RWPE2 (cell line): ENCODE data around the gene CDH10.

Experiments
- ATAC-seq: fragments of 200-7000 bp; cut with Tn5 transposase; 3 replicates; pipeline ENCODE4 v1.9.1; 2021; ENCODE audit warnings: low read depth
- DNase-seq: peaks from one replicate; pipeline ENCODE4 v3.0.0-alpha.2; 2020; ENCODE audit warnings: low spot score
- H3K27ac ChIP-seq: fragments of 450-650 bp; 2 replicates; pipeline ENCODE4 v1.5.1; 2017; ENCODE audit warnings: mild to moderate bottlenecking; ENCODE audit not compliant: poor library complexity, severe bottlenecking
- H3K27me3 ChIP-seq: fragments of 250-450 bp; sonication (Bioruptor Pico); 2 replicates; pipeline ENCODE4 v1.5.1; 2021; ENCODE audit warnings: mild to moderate bottlenecking, moderate library complexity; ENCODE audit not compliant: insufficient read depth, poor library complexity, severe bottlenecking
- H3K36me3 ChIP-seq: fragments of 250-450 bp; sonication (Bioruptor Pico); 2 replicates; pipeline ENCODE4 v1.5.1; 2020; ENCODE audit warnings: low read depth, mild to moderate bottlenecking, moderate library complexity
- H3K4me1 ChIP-seq: fragments of 250-450 bp; sonication (Bioruptor Pico); 2 replicates; pipeline ENCODE4 v1.5.1; 2021; ENCODE audit warnings: mild to moderate bottlenecking, moderate library complexity; ENCODE audit not compliant: insufficient read depth, poor library complexity, severe bottlenecking
- H3K4me3 ChIP-seq: fragments of 250-450 bp; sonication (Bioruptor Pico); 2 replicates; pipeline ENCODE4 v1.5.1; 2021; ENCODE audit warnings: mild to moderate bottlenecking, moderate library complexity; ENCODE audit not compliant: severe bottlenecking
- H3K9me3 ChIP-seq: fragments of 250-450 bp; sonication (Bioruptor Pico); 2 replicates; pipeline ENCODE4 v1.5.1; 2021; ENCODE audit warnings: mild to moderate bottlenecking, moderate library complexity; ENCODE audit not compliant: severe bottlenecking
- TF ChIP-seq, protein P1 (sequence below): fragments of 450-650 bp; IDR thresholded peaks from one replicate; pipeline ENCODE4 v1.5.1; 2017; ENCODE audit warnings: mild to moderate bottlenecking, moderate library complexity; ENCODE audit not compliant: poor library complexity, severe bottlenecking

The CDH10 gene

DNA sequence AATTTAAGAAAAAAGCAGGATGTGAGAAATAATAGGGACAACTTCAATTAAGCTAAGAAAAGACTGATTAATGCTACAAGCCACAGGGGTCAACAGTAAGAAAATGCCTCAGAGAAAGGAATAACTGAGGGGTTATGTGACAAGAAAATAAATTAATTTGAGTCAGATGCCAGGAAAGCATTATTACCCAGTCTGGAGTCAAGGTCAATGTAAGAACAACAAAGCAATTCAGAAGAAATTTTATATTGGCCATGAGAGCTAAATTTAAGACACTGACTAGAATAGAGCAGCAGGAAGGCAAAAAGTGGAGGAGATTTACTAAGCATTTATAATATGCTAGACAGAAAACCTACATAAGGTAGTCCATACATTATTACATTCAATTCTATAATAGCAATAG lies 73.5 kb downstream of the CDH10 start:
- H3K27ac ChIP-seq, result no peak overlapping the region
- no peaks in the 10 kb centered on the region for H3K9me3 ChIP-seq
- no peaks in the 10 kb centered on the region for H3K36me3 ChIP-seq
- H3K4me3 ChIP-seq, result no peak overlapping the region
- DNase-seq (no peak), ATAC-seq (no peak)
- peaks cover 3% of the 10 kb centered on the region for H3K4me1 ChIP-seq
- TF ChIP-seq, protein P1, sequence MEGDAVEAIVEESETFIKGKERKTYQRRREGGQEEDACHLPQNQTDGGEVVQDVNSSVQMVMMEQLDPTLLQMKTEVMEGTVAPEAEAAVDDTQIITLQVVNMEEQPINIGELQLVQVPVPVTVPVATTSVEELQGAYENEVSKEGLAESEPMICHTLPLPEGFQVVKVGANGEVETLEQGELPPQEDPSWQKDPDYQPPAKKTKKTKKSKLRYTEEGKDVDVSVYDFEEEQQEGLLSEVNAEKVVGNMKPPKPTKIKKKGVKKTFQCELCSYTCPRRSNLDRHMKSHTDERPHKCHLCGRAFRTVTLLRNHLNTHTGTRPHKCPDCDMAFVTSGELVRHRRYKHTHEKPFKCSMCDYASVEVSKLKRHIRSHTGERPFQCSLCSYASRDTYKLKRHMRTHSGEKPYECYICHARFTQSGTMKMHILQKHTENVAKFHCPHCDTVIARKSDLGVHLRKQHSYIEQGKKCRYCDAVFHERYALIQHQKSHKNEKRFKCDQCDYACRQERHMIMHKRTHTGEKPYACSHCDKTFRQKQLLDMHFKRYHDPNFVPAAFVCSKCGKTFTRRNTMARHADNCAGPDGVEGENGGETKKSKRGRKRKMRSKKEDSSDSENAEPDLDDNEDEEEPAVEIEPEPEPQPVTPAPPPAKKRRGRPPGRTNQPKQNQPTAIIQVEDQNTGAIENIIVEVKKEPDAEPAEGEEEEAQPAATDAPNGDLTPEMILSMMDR, result no peak
- H3K27me3 ChIP-seq, result peaks cover 4% of the 10 kb centered on the region

DNA sequence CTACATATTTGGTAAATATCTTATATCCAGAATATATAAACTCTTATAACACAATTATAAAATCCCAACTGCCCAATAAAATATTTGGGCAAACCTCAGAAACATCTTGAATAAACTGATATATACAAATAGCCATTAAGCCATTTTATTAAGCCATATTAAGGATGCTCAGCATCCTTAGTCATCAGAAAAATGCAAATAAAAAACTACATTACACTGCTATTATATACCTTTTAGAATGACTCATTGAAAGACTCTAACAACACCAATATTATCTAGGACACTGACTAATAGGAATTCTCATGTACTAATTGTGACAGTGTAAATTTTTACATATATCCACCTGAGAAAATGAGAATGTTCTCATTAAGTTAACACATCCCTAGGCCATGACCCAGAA lies 77.8 kb downstream of the CDH10 start:
- Histone ChIP-seq H3K4me1 (peaks cover 3% of the 10 kb centered on the region), H3K4me3 (no peak overlapping the region), H3K36me3 (no peaks in the 10 kb centered on the region), H3K27ac (no peak overlapping the region), H3K9me3 (no peaks in the 10 kb centered on the region), H3K27me3 (no peaks in the 10 kb centered on the region)
- no peak for DNase-seq
- peak; percentile 96 for ATAC-seq
- TF ChIP-seq, protein P1, result no peak

DNA sequence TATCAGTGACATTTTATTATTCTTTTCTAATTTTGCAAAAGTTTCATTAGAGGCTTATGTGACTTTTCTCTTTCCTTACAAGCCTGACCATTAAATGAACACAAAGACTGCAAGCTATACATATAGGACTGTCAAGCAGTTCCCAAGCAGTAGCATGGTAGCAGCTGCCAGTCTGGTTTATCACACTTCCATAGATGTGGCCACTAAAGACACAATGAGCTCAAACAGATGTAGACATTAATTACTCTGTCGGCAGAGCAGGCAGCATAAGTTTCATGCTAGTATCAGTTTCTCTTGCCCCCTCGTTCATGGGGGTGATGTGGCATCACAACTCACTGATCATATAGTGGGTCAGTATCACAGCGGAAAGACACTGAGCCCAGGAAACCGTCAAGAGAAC lies 89.5 kb downstream of the CDH10 start:
- Histone ChIP-seq H3K27me3 (no peaks in the 10 kb centered on the region), H3K4me1 (peaks cover 5% of the 10 kb centered on the region), H3K36me3 (no peaks in the 10 kb centered on the region), H3K9me3 (no peaks in the 10 kb centered on the region), H3K27ac (no peak overlapping the region), H3K4me3 (no peak overlapping the region)
- DNase-seq, result no peak
- ATAC-seq, result no peak
- TF ChIP-seq, protein P1, result no peak

DNA sequence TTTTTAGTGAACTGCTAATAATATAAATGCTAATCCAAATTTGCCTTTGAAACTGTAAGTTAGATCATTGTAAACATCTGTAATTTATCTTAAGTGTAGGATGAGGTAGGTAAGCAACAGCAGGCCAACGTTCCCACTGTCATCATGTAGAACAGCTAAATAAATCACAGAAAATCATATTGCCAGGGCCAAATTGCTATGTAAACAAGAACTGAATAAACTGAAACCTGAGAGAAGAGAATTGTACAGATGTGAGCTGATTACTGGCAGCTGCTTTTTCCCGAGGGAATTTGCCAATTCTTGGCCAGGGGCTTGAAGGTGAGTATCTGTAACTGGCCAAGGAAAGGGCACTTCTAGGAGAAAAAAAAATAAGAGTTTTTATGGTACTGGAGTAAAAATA lies 97.6 kb downstream of the CDH10 start:
- DNase-seq (no peak), ATAC-seq (peak; percentile 23; the same call in 1 of the 3 replicates)
- peaks cover 2% of the 10 kb centered on the region for H3K4me1 ChIP-seq
- H3K27me3 ChIP-seq, result no peaks in the 10 kb centered on the region
- TF ChIP-seq, protein P1, result no peak
- no peak overlapping the region for H3K4me3 ChIP-seq
- no peaks in the 10 kb centered on the region for H3K9me3 ChIP-seq
- H3K27ac ChIP-seq, result no peak overlapping the region
- no peaks in the 10 kb centered on the region for H3K36me3 ChIP-seq

DNA sequence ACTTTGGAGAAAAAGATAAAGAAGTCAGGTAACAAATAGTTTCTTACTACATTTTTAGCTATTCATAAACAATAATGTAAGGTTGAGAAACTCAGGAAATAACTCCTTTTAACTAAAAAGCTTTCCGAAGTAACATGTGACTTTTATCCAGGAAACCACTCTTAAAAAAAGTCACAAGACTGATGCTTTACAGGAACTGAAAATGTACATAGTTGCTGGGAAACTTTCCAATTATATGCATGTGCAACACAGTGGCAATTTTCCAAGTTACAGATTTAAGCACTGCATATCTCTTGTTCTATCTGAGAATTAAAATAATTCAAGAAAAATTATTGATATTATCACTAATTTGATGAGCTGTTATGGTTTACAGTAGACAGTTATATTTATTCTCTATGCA lies 105.2 kb downstream of the CDH10 start:
- H3K4me3 ChIP-seq, result no peak overlapping the region
- ATAC-seq (no peak), DNase-seq (no peak)
- H3K36me3 ChIP-seq, result no peaks in the 10 kb centered on the region
- peaks cover 2% of the 10 kb centered on the region for H3K9me3 ChIP-seq
- no peak overlapping the region for H3K27ac ChIP-seq
- TF ChIP-seq, protein P1, result no peak
- H3K27me3 ChIP-seq, result peaks cover under 1% of the 10 kb centered on the region
- no peaks in the 10 kb centered on the region for H3K4me1 ChIP-seq
